GM21360 (cell line): ENCODE measurements around the gene ZNF3.

Source experiments
- ATAC-seq: cut with Tn5 transposase; IDR thresholded peaks from one replicate; pipeline ENCODE4 v1.9.1; 2021; ENCODE audit warnings: mild to moderate bottlenecking, moderate library complexity; ENCODE audit not compliant: unreplicated experiment

Gene ZNF3

DNA sequence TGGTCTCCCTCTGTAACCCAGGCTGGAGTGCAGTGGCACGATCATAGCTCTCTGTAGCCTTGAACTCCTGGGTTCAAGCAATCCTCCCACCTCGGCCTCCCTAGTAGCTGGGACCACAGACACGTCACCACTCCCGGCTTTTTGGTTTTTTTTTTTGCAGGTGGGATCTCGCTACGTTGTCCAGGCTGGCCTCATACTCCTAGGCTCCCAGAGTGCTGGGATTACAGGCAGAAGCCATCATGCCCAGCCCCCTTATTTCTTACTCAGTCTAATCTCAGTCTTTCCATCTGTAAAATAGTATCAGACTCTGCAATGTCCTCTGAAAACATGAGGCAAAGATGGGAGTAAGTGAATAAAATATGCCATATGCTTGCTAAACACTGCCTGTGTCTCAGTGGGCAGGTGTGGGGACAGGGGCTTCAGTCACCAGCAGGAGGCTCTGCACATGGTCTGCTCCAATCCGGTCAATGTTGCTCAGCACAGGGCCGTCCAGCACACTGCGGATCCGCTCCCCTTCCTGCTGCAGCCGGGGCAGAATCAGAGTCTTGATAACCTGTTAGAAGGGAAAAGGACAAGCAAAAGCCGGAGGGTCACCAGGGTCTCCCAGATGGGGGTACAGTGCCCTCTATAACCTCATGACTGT, 28.1 kb upstream of the ZNF3 start:
- ATAC-seq = no peak

DNA sequence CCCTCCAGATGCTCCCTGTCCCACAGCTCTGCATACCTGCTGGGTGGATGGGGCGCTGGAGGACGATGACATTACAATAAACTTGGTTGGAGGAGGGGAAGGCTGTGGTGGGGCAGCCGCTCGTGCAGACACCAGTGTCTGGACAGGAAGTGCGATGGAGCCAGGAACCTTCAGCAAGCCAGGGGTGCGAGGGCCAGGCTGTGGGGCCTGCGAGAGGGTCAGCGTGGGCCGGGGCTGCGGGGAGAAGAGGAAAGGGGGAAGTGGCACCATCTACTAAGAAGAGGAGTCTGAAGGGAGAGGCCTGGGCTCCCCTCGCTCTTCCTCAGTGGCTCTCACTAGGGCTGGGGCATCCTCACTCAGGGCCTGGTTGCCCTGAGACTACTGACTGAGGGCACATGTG, 26.4 kb upstream of the ZNF3 start:
- ATAC-seq = no peak

DNA sequence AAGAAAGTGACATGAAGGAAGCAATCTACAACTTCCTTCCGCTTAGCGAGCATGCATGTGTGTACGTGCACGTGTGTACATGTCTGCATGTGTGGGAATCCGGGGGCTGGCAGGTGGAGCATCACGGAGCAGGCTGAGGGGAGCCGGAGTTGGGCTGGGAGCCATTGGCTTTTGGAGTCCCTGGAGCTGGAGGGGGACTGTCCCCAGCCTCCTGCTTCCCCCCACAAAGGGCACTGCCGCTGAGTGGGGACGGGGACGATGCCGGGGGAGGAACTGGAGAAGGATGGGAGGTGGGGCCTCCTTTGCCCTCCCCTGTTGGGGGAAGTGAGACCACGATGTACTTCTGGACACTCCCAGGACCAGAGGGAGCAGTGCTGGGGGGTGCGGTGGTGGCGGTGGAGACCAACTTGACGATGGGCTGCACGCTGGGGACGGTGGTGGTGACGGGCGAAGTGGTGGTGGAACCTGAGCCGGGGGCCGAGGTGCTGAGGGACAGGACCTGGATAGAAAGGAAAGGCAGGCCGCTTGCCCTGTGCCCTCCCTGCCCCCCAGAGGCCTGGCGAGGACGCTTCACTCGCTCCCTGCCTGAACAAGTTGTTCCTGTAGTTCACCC, 25.7 kb upstream of the ZNF3 start:
- no peak for ATAC-seq

DNA sequence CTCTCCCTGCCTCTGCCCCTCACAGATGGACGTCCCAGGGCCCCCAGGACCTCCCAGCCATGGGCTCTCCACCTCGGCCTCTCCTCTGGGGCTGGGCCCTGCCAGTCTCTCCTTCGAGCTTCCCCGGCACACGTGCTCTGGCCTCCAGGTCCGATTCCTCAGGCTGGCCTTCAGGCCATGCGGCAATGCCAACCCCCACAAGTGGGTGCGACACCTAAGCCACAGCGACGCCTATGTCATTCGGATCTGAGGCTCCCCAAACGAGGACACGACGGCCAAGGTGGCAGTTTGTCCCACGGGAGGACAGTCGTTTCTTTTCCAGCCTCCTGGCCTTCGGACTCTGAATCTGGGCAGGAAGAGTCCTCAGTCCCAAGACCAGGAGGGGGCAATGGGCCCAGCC, 25.1 kb upstream of the ZNF3 start:
- ATAC-seq = no peak

DNA sequence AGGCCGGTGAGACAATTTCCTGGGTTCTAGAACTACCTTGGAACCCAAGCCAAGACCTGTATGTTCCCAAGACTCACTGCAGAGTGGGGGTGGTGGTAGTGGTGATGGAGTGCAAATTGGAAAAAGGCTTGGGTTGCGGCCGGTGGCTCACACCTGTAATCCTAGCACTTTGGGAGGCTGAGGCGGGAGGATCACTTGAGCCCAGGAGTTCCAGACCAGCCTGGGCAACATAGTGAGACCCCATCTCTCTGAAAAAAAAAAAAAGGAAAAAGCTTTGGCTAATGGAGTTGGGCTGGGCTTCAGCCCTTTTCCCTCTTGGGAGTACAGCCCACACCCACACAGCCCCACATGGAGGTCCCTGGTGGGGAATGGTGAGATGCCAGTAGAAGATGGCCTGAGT, 24.0 kb upstream of the ZNF3 start:
- ATAC-seq = no peak

DNA sequence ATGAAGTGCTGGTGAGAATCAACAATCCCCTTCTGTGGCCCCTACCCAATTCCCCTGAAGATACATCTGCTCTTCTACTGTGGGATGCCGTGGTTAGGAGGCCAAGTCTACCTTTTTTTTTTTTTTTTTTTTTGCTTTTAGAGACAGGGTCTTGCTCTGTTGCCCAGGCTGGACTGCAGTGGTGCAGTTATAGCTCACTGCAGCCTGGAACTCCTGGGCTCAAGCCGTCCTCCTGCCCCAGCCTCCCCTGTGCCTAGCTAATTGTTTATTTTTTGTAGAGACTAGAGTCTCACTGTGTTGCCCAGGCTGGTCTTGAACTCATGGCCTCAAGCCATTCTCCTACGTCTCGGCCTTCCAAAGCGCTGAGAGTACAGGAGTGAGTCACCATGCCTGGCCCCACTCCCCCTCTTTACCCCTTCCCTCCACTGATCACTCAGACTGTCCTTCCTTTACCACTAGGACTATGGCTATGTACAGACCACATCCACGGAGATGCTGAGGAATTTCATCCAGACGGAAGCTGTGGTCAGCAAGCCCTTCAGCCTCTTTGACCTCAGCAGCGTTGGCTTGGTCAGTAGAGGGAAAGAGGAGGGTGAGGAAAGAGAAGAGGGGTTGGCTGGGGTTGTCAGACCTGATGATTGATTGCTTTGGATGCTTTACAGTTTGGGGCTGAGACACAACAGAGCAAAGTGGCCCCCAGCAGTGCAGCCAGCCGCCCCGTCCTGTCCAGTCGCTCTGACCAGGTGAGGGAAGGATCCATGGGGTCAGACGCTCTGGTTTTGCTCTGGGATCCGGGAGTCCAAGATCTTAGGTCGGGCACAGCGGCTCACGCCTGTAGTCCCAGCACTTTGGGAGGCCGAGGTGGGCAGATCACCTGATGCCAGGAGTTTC, 21.7 kb upstream of the ZNF3 start:
- no peak for ATAC-seq

DNA sequence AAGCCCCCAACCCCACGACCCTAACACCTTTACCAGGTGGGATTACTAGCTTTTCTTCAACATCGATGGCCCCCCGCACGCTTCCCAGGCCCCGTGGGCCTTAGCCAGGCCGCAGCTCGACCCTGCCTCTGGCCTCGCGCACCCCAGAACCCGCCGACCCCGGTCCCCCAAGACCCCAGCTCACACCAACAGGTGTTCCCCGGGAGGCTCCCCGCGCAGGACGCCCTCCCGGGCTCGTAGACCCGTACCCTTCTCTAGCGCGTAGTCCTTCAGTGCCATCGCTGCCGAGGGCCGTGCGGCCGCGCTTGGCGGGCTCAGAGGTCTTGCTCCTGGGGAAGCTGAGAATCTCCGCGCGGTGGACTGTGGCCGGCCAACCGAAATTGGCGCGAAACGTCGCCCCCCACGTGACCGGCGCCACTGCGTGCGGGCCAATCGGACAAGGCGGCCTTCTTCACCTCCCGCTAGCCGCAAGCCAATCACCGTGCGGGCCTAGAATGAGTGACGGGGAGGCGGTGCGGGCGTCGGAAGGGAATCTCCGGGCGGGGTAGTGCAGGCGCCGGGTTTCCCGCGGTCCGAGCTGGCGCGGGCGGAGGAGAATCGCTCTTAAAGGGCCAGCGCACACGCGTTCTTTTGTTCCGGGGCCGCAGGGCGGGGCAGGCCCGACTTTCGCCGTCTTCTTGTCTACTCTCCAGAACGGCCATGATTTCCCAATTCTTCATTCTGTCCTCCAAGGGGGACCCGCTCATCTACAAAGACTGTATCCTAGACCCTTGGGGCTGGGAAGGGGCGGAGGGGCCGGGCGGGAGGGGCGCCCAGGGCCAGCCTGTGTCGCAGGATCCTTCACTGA, 19.7 kb upstream of the ZNF3 start, which contains the start of the genes AP4M1 and MCM7:
Gene AP4M1, plus strand, starts transcription at position 628 of the 847 bp plus-strand sequence. Its CDS starts 72 bp downstream, at position 700.
Gene MCM7, minus strand, starts transcription at position 382 of the 847 bp plus-strand sequence. Its CDS starts 103 bp downstream, at position 279.
- peak; percentile 74 for ATAC-seq

DNA sequence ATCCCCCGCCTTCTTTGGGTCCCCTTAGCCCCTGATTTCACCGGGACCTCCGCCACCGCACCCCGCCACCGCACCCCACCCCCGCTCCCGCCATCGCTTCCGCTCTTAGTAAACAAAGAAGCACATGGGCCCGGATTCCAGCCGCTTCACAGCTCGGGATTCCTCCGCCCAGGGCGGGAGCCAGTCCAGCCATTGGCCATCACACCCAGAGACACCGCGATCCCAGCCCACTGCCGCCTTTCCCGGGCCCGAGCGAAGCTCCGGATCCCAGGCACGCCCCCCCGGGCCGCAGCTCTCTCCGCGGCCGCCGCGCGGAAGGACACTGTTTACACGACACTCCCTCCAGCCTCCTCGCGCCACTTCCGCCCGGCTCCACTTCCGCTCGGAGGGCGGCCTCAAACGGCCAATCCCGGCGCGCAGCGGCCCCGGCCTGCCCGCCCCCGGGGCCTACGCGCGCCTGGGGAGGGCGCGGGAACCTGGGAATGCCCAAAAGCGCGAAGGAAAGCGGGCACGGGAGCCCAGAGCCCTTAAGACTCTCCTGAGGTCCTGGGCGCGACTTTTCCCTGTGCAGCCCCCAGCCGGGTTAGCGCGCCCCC, 19.0 kb upstream of the ZNF3 start:
- ATAC-seq = peak; percentile 47

DNA sequence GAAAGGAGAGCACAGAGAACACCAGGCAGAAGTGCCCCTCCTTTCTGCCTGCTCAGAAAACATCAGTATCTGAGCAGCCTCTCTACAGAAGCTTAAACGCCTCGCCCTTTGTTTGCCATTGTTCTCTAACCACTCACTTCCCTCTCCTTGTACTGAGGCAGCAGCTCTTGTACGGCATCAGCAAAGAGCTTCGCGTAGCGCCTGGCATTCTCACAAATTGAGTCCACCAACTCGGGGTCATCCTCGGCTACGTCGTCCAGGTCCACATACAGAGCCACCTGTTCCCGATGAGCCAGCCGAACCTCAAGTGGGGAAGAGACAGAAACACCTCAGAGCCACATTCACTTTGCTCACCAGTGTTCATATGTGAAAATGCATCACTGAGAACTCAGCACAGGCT, 17.9 kb upstream of the ZNF3 start:
- ATAC-seq = no peak

DNA sequence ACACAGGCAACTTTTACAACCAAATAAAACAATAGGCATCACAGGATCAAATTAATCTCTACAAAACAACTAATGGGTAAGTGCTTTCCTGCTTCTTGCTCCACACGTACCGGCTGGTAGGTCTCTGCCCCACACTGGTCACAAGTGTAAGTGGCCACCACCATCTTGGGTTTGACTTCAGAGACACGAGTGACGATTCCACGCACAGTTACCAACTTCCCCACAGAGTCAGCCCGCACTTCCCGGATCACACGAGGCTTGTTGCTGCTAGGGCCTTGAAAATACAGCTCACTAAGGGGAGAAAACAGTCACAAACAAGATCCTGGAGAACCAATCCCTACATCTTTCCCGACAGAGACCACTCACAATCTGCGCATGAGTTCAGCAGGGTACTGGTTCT, 17.4 kb upstream of the ZNF3 start:
- no peak for ATAC-seq

DNA sequence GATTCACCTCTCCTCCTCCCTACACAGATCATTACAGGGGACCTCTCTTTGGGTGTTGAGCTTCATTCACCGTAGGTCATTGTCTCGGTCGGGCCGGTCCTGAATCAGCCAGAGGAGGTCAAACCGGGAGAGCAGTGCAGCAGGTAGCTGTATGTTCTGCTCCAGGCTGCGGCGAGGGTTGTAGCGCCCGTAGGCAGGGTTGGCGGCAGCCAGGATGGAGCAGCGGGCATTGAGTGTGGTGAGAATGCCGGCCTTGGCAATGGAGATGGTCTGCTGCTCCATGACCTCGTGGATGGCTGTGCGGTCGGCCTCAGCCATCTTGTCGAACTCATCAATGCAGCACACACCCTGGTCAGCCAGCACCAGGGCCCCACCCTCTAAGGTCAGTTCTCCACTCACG, 14.2 kb upstream of the ZNF3 start:
- ATAC-seq = no peak

DNA sequence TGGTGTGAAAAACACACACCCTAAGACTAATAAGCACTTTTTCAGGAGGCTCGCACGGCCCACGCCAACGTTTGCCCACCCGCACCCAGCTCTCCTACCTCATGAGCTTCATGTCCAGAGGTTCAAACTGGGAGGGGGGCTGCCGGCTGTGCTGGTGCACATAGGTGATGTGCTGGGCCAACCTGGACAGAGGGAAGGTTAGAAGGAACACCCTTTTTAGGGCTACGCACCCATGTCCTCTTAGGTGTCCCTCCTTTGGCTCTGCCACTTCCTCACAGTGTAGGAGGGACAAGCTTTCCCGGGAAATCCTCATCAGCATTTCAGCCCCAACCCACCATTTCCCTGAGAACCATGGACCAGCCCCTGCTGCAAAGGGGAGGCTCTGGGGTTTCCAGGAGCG, 13.8 kb upstream of the ZNF3 start:
- no peak for ATAC-seq

DNA sequence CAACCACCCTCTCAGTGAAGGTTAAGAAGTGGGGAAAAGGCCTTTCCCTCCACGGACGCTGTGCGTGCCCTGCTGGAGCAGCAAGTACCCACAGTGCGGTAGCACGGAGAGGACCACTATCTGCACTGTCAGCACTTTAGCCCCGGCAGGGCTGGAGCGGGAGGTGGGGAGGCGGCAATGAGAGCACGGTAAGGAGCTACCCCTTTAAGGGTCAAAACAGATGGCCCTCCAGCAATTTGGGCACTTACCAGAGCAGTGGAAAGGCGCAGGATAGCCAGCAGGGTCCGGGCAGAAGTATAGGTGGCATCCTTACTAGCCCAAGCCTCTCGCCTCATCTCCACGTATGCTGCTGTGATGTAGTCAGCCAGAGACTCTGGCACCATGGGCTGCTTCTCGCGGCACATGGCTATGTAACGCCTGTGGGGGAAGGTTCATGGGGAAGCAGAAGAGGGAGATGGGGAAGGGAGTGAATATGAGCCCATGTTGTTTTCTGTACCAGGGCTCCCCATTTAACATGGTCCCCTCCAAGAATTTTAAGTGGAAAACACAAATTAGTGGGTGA, 12.5 kb upstream of the ZNF3 start:
- no peak for ATAC-seq

DNA sequence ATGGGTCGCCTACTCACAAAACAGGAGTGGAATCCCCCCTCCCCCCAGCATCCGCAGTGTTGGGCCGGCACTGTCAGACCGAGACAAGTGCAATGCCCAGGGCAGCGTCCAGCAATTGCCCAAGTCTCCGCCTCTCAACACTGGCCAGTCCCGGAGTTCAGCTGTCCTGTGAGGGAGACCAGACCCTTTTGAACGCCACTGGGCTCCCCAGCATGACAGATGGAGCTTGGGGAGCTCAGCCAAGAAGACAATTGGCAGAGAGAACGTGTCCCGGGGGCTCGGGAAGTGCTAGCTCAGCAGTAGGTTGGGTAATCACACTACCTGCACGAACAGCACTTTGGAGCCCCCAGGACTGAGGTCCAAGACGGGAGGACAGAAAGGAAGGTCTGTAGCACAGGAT, 12.0 kb upstream of the ZNF3 start:
- ATAC-seq = no peak

DNA sequence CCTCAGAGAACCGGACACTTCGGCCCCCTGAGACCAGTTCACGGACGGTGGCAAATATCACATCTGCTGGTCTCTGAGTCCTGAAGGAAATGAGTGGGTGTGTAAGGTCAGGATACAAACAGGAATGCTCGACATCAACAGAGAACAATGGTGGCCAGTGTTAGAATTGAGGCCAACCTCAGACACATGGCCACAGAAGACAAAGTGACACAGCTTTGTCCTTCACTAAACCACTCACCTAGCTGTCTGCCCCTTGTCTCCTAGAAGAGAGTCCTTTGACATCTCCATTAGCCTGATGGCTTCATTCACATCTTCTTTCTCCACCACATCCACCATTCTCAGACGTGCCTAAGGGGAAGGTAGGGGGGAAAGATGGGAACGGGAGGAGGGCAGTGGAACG, 11.5 kb upstream of the ZNF3 start:
- ATAC-seq = no peak

DNA sequence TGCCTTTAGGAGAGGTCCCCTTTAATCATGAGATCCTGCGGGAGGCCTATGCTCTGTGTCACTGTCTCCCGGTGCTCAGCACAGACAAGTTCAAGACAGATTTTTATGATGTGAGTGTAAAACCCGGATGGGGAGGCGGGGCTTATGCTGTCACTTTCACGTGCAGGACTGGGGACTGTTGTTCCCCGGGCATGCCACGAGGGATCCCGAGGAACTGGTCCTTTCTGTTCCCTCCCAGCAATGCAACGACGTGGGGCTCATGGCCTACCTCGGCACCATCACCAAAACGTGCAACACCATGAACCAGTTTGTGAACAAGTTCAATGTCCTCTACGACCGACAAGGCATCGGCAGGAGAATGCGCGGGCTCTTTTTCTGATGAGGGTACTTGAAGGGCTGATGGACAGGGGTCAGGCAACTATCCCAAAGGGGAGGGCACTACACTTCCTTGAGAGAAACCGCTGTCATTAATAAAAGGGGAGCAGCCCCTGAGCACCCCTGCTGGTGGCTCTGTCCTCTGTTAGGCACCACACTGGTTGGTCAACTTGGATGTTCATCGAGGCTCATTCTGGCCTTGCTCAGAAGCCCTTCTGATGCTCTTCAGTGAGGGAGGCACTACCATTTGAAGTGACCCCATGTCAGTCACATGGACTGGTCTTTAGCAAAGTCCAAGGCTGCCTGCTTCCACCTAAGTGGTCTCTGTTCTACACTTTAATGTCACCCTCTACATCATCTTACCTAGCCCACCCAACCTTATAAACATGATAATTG, 10.1 kb upstream of the ZNF3 start:
- no peak for ATAC-seq

DNA sequence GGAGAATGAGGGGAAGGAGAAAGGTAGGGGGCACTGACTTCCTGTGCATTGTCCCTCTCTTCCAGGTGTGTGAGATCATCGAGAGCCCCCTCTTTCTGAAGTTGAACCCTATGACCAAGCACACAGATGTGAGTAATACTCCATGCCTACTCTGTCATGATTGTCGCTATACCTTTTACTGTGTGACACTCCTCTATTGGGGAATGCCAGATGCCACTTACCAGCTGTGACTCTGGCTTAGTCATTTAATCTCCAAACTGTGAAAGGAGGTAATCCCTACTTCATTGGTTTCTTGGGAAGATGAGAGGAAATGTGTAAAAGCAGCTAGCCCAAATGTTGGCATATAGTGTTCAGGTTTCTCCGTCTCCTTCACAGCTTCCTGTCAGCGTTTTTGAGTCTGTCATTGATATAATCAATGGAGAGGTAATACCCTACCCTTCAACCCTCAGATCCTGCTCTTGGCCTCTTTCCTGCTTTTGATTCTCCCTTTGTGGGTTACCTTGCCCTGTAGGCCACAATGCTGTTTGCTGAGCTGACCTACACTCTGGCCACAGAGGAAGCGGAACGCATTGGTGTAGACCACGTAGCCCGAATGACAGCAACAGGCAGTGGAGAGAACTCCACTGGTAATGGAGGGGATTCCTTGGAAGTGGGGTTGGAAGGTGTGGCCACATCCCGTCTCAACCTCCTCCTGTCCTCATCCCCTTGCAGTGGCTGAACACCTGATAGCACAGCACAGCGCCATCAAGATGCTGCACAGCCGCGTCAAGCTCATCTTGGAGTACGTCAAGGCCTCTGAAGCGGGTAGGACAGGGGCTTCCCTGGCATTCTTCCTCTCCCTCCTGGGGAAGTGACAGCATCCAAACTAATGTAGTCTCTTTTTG, 9.2 kb upstream of the ZNF3 start:
- no peak for ATAC-seq

DNA sequence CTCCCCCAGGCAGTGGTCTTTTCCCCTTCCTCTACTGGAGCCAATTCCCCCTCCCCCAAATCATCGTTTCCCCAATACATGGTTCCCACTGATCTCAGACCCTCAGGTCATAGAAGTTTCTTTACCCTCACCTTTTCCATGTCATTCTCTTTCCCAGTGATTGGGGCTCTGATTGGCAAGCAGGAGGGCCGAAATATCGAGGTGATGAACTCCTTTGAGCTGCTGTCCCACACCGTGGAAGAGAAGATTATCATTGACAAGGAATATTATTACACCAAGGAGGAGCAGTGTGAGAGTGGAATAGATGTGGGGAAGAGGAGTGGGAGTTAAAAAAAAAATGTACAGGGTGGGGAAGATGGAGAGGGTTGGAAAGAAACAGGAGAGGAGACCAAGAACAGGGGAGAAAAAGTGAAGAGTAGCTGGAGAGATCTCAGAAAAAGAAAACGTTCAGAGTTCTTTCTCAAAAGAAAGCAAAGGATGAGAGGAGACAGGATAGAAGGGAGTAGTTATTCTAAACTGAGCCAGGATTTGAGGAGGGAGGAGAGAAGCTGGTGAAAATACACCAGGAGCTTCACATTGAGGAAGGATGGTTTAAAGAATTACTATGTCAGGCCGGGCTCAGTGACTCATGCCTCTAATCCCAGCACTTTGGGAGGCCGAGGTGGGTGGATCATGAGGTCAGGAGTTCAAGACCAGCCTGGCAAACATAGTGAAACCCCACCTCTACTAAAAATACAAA, 8.1 kb upstream of the ZNF3 start:
- ATAC-seq = no peak
